Stimulated activated naive CD8-positive, alpha-beta T cell treated with anti-CD3 and anti-CD28 coated beads, Interleukin-15, amount 100 ng/mL, for 72 hours (primary cell): Measurements from ENCODE around the gene KPNA6.
A peak's percentile ranks its signal among the peaks of the same experiment; 100 is the strongest.
"Not testable (repeated sequence)": the region's sequence is repeated elsewhere in the genome, so short reads cannot be mapped to it uniquely, and the experiment has no call there.

Source experiments
- ATAC-seq: fragments of 150-1000 bp; cut with Tn5 transposase; 2 replicates; pipeline ENCODE4 v1.10.0; 2021; ENCODE audit warnings: mild to moderate bottlenecking, moderate library complexity
- DNase-seq, 2 donors: peaks; one replicate each; pipeline ENCODE4 v3.0.0; 2021 to 2022
- H3K27ac Mint-ChIP-seq, 2 donors: one replicate each; pipeline ENCODE4 v1.8.0; 2022; ENCODE audit warnings: mild to moderate bottlenecking in 2 of 2, mixed read lengths in 2 of 2, moderate library complexity in 2 of 2
- H3K27me3 Mint-ChIP-seq: one replicate; pipeline ENCODE4 v1.8.0; 2022; ENCODE audit warnings: mixed read lengths
- H3K4me1 Mint-ChIP-seq: one replicate; pipeline ENCODE4 v1.8.0; 2022; ENCODE audit warnings: mild to moderate bottlenecking, mixed read lengths
- H3K4me3 Mint-ChIP-seq, 2 donors: one replicate each; pipeline ENCODE4 v1.8.0; 2022; ENCODE audit warnings: mild to moderate bottlenecking in 2 of 2, mixed read lengths in 2 of 2, moderate library complexity in 1 of 2
- H3K9me3 Mint-ChIP-seq, 2 donors: one replicate each; pipeline ENCODE4 v1.8.0; 2022; ENCODE audit warnings: mixed read lengths in 2 of 2

The KPNA6 gene

DNA sequence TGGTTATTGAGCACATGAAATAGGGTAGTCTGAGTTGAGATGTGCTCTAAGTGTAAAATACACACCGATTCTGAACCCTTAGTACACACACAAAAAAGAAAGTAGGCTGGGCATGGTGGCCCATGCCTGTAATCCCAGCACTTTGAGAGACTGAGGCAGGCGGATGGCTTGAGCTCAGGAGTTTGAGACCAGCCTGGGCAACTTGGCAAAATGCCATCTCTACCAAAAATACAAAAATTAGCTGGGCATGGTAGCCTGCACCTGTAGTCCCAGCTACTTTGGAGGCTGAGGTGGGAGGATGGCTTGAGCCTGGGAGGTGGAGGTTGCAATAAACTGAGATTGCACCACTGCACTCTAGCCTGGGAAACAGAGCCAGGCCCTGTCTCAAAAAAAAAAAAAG, 21.5 kb upstream of the KPNA6 start:
- DNase-seq, H3K4me3 Mint-ChIP-seq, ATAC-seq, H3K4me1 Mint-ChIP-seq, H3K9me3 Mint-ChIP-seq, H3K27ac Mint-ChIP-seq, H3K27me3 Mint-ChIP-seq: not testable (repeated sequence)

GRCh38 chr1:32091176-32091575, 16.7 kb upstream of the KPNA6 start:
- DNase-seq (no peak), ATAC-seq (no peak)
- Mint-ChIP-seq H3K9me3 (no peaks in the 10 kb centered on the region), H3K27ac (no peak overlapping the region), H3K4me1 (no peaks in the 10 kb centered on the region), H3K4me3 (no peak overlapping the region), H3K27me3 (no peaks in the 10 kb centered on the region)

DNA sequence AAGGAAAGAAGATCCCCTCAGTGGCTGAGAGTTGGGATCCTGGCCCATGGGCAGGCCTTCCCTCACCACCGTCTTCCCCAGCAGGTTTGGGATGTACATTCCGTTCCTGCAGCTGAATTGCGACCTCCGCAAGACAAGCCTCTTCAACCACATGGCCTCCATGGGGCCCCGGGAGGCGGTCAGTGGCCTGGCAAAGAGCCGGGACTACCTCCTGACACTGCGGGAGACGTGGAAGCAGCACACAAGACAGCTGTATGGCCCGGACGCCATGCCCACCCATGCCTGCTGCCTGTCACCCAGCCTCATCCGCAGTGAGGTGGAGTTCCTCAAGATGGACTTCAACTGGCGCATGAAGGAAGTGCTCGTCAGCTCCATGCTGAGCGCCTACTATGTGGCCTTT, 16.3 kb upstream of the KPNA6 start:
- no peaks in the 10 kb centered on the region for H3K9me3 Mint-ChIP-seq
- no peaks in the 10 kb centered on the region for H3K4me1 Mint-ChIP-seq
- H3K27me3 Mint-ChIP-seq, result no peaks in the 10 kb centered on the region
- DNase-seq, result no peak
- H3K27ac Mint-ChIP-seq, result no peak overlapping the region
- no peak for ATAC-seq
- H3K4me3 Mint-ChIP-seq, result no peak overlapping the region

- H3K4me1 Mint-ChIP-seq, result no peaks in the 10 kb centered on the region
- DNase-seq (no peak), ATAC-seq (no peak)
- H3K4me3 Mint-ChIP-seq, result no peak overlapping the region
- H3K27ac Mint-ChIP-seq, result no peak overlapping the region
- no peaks in the 10 kb centered on the region for H3K27me3 Mint-ChIP-seq
- no peaks in the 10 kb centered on the region for H3K9me3 Mint-ChIP-seq
Measured at GRCh38 chr1:32094746-32095521, 12.9 kb upstream of the KPNA6 start.

DNA sequence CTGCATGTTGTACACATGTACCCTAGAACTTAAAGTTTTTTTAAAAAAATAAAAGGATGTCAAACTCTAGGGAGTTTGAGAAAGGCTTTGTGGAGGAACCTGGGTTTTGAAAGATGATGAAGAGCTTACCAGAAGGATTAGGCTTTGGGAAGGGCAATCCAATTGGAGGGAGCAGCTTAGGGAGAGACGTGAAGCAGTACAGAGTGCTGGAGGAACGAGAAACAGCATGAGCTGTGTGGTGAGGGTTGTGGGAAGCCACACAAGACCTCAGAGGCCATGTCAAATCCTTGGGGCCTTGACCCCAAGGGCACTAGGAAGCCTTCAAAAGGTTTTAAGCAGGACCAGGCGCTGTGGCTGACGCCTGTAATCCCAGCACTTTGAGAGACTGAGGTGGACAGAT, 8.4 kb upstream of the KPNA6 start:
- no peaks in the 10 kb centered on the region for H3K4me1 Mint-ChIP-seq
- no peaks in the 10 kb centered on the region for H3K9me3 Mint-ChIP-seq
- ATAC-seq, result no peak
- peak overlapping the region in 1 of 2 donors; percentile 68 for H3K27ac Mint-ChIP-seq
- no peak overlapping the region for H3K4me3 Mint-ChIP-seq
- no peak for DNase-seq
- no peaks in the 10 kb centered on the region for H3K27me3 Mint-ChIP-seq

- Mint-ChIP-seq H3K9me3 (no peaks in the 10 kb centered on the region), H3K4me3 (no peak overlapping the region), H3K27me3 (no peaks in the 10 kb centered on the region), H3K27ac (no peak overlapping the region), H3K4me1 (no peaks in the 10 kb centered on the region)
- ATAC-seq (no peak), DNase-seq (no peak)
Measured at GRCh38 chr1:32100359-32100758, 7.5 kb upstream of the KPNA6 start.

DNA sequence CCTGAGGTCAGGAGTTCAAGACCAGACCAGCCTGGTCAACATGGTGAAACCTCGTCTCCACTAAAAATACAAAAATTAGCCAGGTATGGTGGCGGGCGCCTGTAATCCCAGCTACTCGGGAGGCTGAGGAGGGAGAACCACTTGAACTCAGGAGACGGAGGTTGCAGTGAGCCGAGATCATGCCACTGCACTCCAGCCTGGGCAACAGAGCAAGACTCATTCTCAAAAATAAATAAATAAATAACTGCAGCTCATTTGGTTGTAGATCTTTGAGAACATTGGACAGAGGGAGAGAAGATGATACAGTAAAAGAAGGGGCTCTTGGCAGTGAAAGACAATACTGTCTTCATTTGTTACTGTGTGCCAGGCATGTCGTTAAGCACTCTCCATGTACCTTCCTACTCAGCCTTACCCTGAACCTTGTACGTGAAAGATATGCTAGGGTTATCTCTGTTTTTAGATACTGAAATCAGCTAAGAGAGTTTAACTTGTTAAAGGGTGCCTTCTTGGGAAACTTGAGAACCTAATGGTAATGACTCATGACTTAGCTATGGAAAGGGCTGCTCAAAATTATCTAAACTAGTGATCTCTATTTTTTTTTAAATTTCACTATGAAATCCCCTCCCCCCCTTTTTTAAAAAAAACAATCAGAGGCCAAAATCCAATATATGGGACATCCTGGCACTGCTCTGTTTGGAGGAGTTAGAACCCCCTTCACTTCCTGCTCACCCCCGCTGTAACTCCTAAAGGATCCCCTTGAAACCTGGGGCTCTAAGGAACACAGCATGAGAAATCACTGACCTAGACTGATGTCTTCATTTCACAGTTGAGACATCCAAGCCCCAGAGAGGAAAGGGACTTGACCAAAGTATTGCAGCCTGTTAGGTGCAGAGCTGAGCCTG, 6.8 kb upstream of the KPNA6 start:
- H3K27ac Mint-ChIP-seq, result no peak overlapping the region
- no peak overlapping the region for H3K4me3 Mint-ChIP-seq
- no peaks in the 10 kb centered on the region for H3K9me3 Mint-ChIP-seq
- no peak for DNase-seq
- no peaks in the 10 kb centered on the region for H3K27me3 Mint-ChIP-seq
- no peak for ATAC-seq
- H3K4me1 Mint-ChIP-seq, result no peaks in the 10 kb centered on the region

- Mint-ChIP-seq H3K27ac (no peak overlapping the region), H3K9me3 (no peaks in the 10 kb centered on the region), H3K4me3 (no peak overlapping the region), H3K4me1 (peaks cover 2% of the 10 kb centered on the region), H3K27me3 (no peaks in the 10 kb centered on the region)
- no peak for ATAC-seq
- DNase-seq, result no peak
Measured at GRCh38 chr1:32104127-32104526, 3.7 kb upstream of the KPNA6 start.

GRCh38 chr1:32105338-32105737, 2.5 kb upstream of the KPNA6 start:
- no peak for ATAC-seq
- Mint-ChIP-seq H3K27ac (no peak overlapping the region), H3K9me3 (no peaks in the 10 kb centered on the region), H3K27me3 (no peaks in the 10 kb centered on the region), H3K4me1 (peaks cover 14% of the 10 kb centered on the region), H3K4me3 (no peak overlapping the region)
- DNase-seq, result no peak

DNA sequence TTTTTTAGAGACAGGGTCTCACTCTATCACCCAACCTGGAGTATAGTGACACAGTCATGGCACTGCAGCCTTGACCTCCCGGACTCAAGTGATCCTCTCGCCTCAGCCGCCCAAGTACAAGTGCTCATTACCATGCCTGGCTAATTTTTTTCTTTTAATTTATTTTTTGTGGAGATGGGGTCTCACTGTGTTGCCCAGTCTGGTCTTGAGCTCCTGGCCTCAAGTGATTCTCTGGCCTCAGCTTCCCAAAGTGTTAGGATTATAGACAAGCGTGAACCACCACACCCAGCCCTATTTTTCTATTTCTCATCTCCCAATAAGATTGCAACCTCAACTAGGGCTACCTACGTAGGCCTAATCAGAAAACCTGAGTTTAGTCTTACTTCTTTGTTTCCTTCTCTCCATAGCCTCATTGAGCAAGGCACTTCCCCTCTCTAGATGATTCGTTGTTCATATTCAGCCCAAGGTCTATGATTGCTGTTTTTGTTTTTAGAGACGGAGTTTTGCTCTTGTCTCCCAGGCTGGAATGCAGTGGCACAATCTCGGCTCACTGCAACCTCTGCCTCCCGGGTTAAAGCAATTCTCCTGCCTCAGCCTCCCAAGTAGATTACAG, 1.1 kb upstream of the KPNA6 start:
- ATAC-seq (no peak), DNase-seq (no peak)
- H3K9me3 Mint-ChIP-seq, result no peaks in the 10 kb centered on the region
- peak overlapping the region; percentile 5 to 72 for H3K27ac Mint-ChIP-seq
- peaks cover 28% of the 10 kb centered on the region for H3K4me1 Mint-ChIP-seq
- H3K27me3 Mint-ChIP-seq, result no peaks in the 10 kb centered on the region
- peak overlapping the region; percentile 8 to 33 for H3K4me3 Mint-ChIP-seq

- Mint-ChIP-seq H3K27me3 (no peaks in the 10 kb centered on the region), H3K9me3 (no peaks in the 10 kb centered on the region), H3K27ac (peak overlapping the region; percentile 30 to 36), H3K4me3 (peak overlapping the region in 1 of 2 donors; percentile 4), H3K4me1 (peaks cover 59% of the 10 kb centered on the region)
- ATAC-seq, result no peak
- DNase-seq, result no peak
Measured at GRCh38 chr1:32111040-32111623, 3.3 kb downstream of the KPNA6 start.

DNA sequence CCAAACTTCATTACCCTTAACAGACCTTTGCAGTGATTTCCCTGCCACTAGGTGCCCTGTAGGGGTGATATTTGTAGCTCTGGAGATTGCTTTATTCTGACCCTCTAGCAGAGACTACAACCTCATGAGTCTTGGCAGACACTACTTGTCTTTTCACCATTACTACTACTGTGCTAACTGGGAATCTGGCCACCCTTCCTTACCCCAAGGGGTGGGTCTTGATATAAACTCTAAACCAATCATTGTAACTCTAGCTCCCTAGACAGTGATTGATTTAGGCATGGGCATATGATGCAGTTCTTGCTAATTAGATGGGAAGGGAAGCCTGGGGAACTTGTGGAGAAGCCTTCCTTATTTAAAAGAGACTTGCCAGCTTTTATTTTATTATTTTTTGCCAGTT, 3.9 kb downstream of the KPNA6 start:
- no peak for DNase-seq
- H3K4me3 Mint-ChIP-seq, result peak overlapping the region in 1 of 2 donors; percentile 2
- H3K27ac Mint-ChIP-seq, result peak overlapping the region; percentile 30 to 58
- peaks cover 62% of the 10 kb centered on the region for H3K4me1 Mint-ChIP-seq
- H3K27me3 Mint-ChIP-seq, result no peaks in the 10 kb centered on the region
- ATAC-seq, result no peak
- H3K9me3 Mint-ChIP-seq, result no peaks in the 10 kb centered on the region

DNA sequence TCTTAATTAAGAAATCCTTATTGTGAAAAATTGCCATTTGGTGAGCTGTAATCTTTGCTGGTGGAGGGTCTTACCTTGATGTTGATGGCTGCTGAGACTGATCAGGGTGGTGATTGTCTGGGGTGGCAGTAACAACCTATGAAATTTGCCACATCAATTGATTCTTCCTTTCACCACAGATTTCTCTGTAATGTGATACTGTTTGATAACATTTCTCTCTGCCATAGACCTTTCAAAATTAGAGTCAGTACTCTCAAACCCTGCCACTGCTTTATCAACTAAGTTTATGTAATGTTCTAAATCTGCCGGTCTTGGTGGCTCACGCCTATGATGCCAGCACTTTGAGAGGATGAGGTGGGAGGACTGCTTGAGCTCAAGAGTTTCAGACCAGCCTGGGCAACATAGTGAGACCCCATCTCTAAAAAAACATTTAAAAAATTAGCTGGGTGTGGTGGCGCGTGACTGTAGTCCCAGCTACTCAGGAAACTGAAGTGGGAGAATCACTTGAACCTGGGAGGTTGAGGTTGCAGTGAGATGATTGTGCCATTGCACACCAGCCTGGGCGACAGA, 5.0 kb downstream of the KPNA6 start:
- Mint-ChIP-seq H3K4me1 (peaks cover 63% of the 10 kb centered on the region), H3K4me3 (peak overlapping the region; percentile 14 to 39), H3K27ac (peak overlapping the region; percentile 48 to 88), H3K9me3 (no peaks in the 10 kb centered on the region), H3K27me3 (no peaks in the 10 kb centered on the region)
- DNase-seq (no peak), ATAC-seq (peak; percentile 10)

DNA sequence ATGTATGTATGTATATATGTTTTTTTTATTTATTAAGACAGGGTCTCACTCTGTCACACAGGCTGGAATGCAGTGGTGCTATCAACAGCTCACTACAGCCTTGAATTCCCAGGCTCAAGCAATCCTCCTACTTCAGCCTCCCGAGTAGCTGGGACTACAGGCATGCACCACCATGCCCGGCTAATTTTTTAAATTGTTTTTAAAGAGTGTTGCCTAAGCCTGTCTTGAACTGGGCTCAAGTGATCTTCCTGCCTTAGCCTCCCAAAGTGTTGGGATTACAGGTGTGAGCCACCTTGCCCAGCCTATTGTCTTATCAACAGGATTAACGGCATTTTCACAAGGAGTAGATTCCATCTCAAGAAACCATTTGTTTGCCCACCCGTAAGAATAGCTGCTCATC, 5.6 kb downstream of the KPNA6 start:
- not testable (repeated sequence) for H3K27ac Mint-ChIP-seq, DNase-seq, H3K9me3 Mint-ChIP-seq, H3K4me3 Mint-ChIP-seq, ATAC-seq, H3K27me3 Mint-ChIP-seq
- H3K4me1 Mint-ChIP-seq, result peaks cover 69% of the 10 kb centered on the region

DNA sequence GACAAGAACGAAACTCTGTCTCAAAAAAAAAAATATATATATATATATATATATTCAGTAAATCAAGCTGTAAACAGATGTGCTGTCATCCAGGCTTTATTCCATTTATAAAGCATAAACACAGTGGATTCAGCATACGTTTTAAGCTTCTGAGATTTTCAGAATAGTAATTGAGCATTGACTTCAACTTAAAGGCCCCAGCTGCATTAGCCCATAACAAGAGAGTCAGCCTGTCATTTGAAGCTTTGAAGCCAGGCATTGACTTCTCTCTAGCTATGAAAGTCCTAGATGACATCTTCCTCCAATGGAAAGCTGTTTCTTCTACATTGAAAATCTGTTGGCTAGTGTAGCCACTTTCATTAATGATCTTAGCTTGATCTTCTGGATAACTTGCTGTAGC, 6.6 kb downstream of the KPNA6 start:
- no peak for DNase-seq
- Mint-ChIP-seq H3K4me1 (peaks cover 66% of the 10 kb centered on the region), H3K4me3 (no peak overlapping the region), H3K27ac (no peak overlapping the region), H3K9me3 (no peaks in the 10 kb centered on the region), H3K27me3 (no peaks in the 10 kb centered on the region)
- no peak for ATAC-seq
